CD8-positive, alpha-beta memory T cell (primary cell): ENCODE measurements around the gene RTN4. TPM values are rescaled to one million over a fixed set of nuclear protein-coding genes. Genes with fewer than 3 reads are reported as not detected.
A peak's percentile ranks its signal among the peaks of the same experiment; 100 is the strongest.

Experiments used
- CTCF ChIA-PET: fragments of 350-600 bp; sonication (Branson Sonifier 250); formaldehyde crosslinking; loops from one replicate; lab custom pipeline; 2021; ENCODE audit warnings: antibody characterized with exemption; lab: Charles Lee
- POLR2A ChIA-PET: fragments of 350-600 bp; sonication (Branson Sonifier 250); formaldehyde crosslinking; loops from one replicate; lab custom pipeline; 2021; ENCODE audit warnings: antibody characterized with exemption; lab: Charles Lee
- DNase-seq, 5 donors: peaks; one replicate each; pipeline versions ENCODE4 v3.0.0 to v3.0.0-alpha.2; 2020 to 2022; ENCODE audit warnings: mixed read lengths in 1 of 5
- H3K27ac ChIP-seq: one replicate; pipeline ENCODE4 v1.7.0; 2013; ENCODE audit warnings: low read depth, mild to moderate bottlenecking, low read length, moderate library complexity
- H3K27me3 ChIP-seq: 2 replicates; pipeline ENCODE4 v1.7.0; 2013; ENCODE audit warnings: low read length, mild to moderate bottlenecking; ENCODE audit not compliant: insufficient read depth, poor library complexity, severe bottlenecking
- H3K36me3 ChIP-seq: 2 replicates; pipeline ENCODE4 v1.7.0; 2013; ENCODE audit warnings: mild to moderate bottlenecking, low read length, moderate library complexity; ENCODE audit not compliant: insufficient read depth
- H3K4me1 ChIP-seq: 2 replicates; pipeline ENCODE4 v1.7.0; 2013; ENCODE audit warnings: mild to moderate bottlenecking, low read length, moderate library complexity; ENCODE audit not compliant: insufficient read depth
- H3K4me3 ChIP-seq: 2 replicates; pipeline ENCODE4 v1.7.0; 2013; ENCODE audit warnings: mild to moderate bottlenecking, low read length
- H3K9me3 ChIP-seq: 2 replicates; pipeline ENCODE4 v1.7.0; 2013; ENCODE audit warnings: mild to moderate bottlenecking, low read length
- H3K27ac Mint-ChIP-seq, 8 donors: one replicate each; pipeline ENCODE4 v1.8.0; 2020 to 2021; ENCODE audit warnings: mixed read lengths in 8 of 8, mild to moderate bottlenecking in 6 of 8, inconsistent platforms in 3 of 8, moderate library complexity in 3 of 8
- H3K27me3 Mint-ChIP-seq, 2 donors: one replicate each; pipeline ENCODE4 v1.8.0; 2020 to 2021; ENCODE audit warnings: mixed read lengths in 2 of 2, mild to moderate bottlenecking in 1 of 2, moderate library complexity in 1 of 2
- H3K36me3 Mint-ChIP-seq, 3 donors: one replicate each; pipeline ENCODE4 v1.8.0; 2020 to 2021; ENCODE audit warnings: mixed read lengths in 3 of 3, inconsistent platforms in 1 of 3, mild to moderate bottlenecking in 1 of 3
- H3K4me1 Mint-ChIP-seq, 3 donors: one replicate each; pipeline ENCODE4 v1.8.0; 2020 to 2021; ENCODE audit warnings: mixed read lengths in 3 of 3, inconsistent platforms in 1 of 3, mild to moderate bottlenecking in 1 of 3
- H3K4me3 Mint-ChIP-seq, 7 donors: one replicate each; pipeline ENCODE4 v1.8.0; 2020 to 2021; ENCODE audit warnings: mixed read lengths in 7 of 7, mild to moderate bottlenecking in 6 of 7, moderate library complexity in 4 of 7, inconsistent platforms in 2 of 7
- H3K9me3 Mint-ChIP-seq, 5 donors: one replicate each; pipeline ENCODE4 v1.8.0; 2020 to 2022; ENCODE audit warnings: mixed read lengths in 5 of 5, mild to moderate bottlenecking in 3 of 5, moderate library complexity in 2 of 5, inconsistent platforms in 1 of 5
- polyA plus RNA-seq: library from polyadenylated mRNA; unstranded; fragments of 300-500 nt; fragmentation: Illumina TruSeq; gene quantifications from one replicate; pipeline ENCODE4 v1.2.3, GENCODE V29; 2021
- total RNA-seq, 2 experiments: library from RNA; stranded (reverse); gene quantifications; one replicate each; pipeline ENCODE4 v1.2.3, GENCODE V29; 2021

The RTN4 gene
- total and polyA plus RNA-seq, 3 experiments from 2014 or later: 100 to 110 (median 105) TPM

- no peaks in the 10 kb centered on the region for H3K9me3 ChIP-seq
- no peak overlapping the region for H3K27ac ChIP-seq
- ChIA-PET POLR2A (no interaction called here), CTCF (no interaction called here)
- no peaks in the 10 kb centered on the region for H3K9me3 Mint-ChIP-seq
- peaks cover 17% of the 10 kb centered on the region for H3K4me1 ChIP-seq
- H3K27ac Mint-ChIP-seq: peak overlapping the region in 2 of 8 donors; percentile 22 to 35
- H3K4me1 Mint-ChIP-seq: peaks cover 53 to 74% (median 70%) of the 10 kb centered on the region in 3 donors
- peaks cover 5% of the 10 kb centered on the region for H3K36me3 ChIP-seq
- no peak for DNase-seq
- H3K27me3 Mint-ChIP-seq: no peaks in the 10 kb centered on the region
- H3K27me3 ChIP-seq: no peaks in the 10 kb centered on the region
- no peak overlapping the region for H3K4me3 Mint-ChIP-seq
- no peak overlapping the region for H3K4me3 ChIP-seq
- H3K36me3 Mint-ChIP-seq: peaks cover 0 to 50% (median 17%) of the 10 kb centered on the region in 3 donors
These were observed 68.9 kb downstream of the RTN4 start for GRCh38 chr2:54981385-54981784.

GRCh38 chr2:54979321-54980044 lies 70.8 kb downstream of the RTN4 start:
- no peak overlapping the region for H3K4me3 Mint-ChIP-seq
- H3K36me3 ChIP-seq: no peaks in the 10 kb centered on the region
- no peak for DNase-seq
- peaks cover 6% of the 10 kb centered on the region for H3K4me1 ChIP-seq
- no peaks in the 10 kb centered on the region for H3K27me3 ChIP-seq
- H3K9me3 ChIP-seq: no peaks in the 10 kb centered on the region
- H3K4me3 ChIP-seq: no peak overlapping the region
- no peak overlapping the region for H3K27ac ChIP-seq
- H3K27me3 Mint-ChIP-seq: no peaks in the 10 kb centered on the region
- H3K27ac Mint-ChIP-seq: no peak overlapping the region
- POLR2A ChIA-PET: no interaction called here
- H3K36me3 Mint-ChIP-seq: peaks cover 0 to 45% (median 14%) of the 10 kb centered on the region in 3 donors
- no peaks in the 10 kb centered on the region for H3K9me3 Mint-ChIP-seq
- H3K4me1 Mint-ChIP-seq: peaks cover 59 to 78% (median 73%) of the 10 kb centered on the region in 3 donors
- CTCF ChIA-PET: interaction anchor here (1.5 kb wide), 1 partner anchor 141 kb away, joined by 4 read pairs; no protein-coding TSS in a partner anchor

GRCh38 chr2:54977149-54977548 lies 73.1 kb downstream of the RTN4 start:
- peaks cover 50 to 67% (median 62%) of the 10 kb centered on the region in 3 donors for H3K4me1 Mint-ChIP-seq
- H3K27me3 Mint-ChIP-seq: no peaks in the 10 kb centered on the region
- Histone ChIP-seq H3K27me3 (no peaks in the 10 kb centered on the region), H3K36me3 (no peaks in the 10 kb centered on the region), H3K9me3 (no peaks in the 10 kb centered on the region), H3K4me1 (peaks cover 3% of the 10 kb centered on the region), H3K27ac (no peak overlapping the region), H3K4me3 (no peak overlapping the region)
- ChIA-PET CTCF (no interaction called here), POLR2A (no interaction called here)
- DNase-seq: no peak
- peak overlapping the region in 6 of 8 donors; percentile 9 to 73 (median 30) for H3K27ac Mint-ChIP-seq
- no peak overlapping the region for H3K4me3 Mint-ChIP-seq
- H3K36me3 Mint-ChIP-seq: peaks cover 0 to 49% (median 18%) of the 10 kb centered on the region in 3 donors
- H3K9me3 Mint-ChIP-seq: no peaks in the 10 kb centered on the region

GRCh38 chr2:54975598-54976492 lies 74.4 kb downstream of the RTN4 start:
- H3K4me1 Mint-ChIP-seq: peaks cover 46 to 60% (median 56%) of the 10 kb centered on the region in 3 donors
- peaks cover 0 to 52% (median 18%) of the 10 kb centered on the region in 3 donors for H3K36me3 Mint-ChIP-seq
- Histone ChIP-seq H3K4me3 (no peak overlapping the region), H3K27me3 (no peaks in the 10 kb centered on the region), H3K4me1 (peaks cover 3% of the 10 kb centered on the region), H3K9me3 (no peaks in the 10 kb centered on the region), H3K36me3 (no peaks in the 10 kb centered on the region), H3K27ac (no peak overlapping the region)
- POLR2A ChIA-PET: no interaction called here
- H3K27ac Mint-ChIP-seq: peak overlapping the region in 6 of 8 donors; percentile 27 to 77 (median 59)
- H3K4me3 Mint-ChIP-seq: peak overlapping the region in 1 of 7 donors; percentile 46
- H3K9me3 Mint-ChIP-seq: no peaks in the 10 kb centered on the region
- H3K27me3 Mint-ChIP-seq: no peaks in the 10 kb centered on the region
- no peak for DNase-seq
- CTCF ChIA-PET: interaction anchor here (0.6 to 1.0 kb wide), 2 partner anchors 192 to 333 kb away, joined by 3 read pairs; no protein-coding TSS in a partner anchor

DNA sequence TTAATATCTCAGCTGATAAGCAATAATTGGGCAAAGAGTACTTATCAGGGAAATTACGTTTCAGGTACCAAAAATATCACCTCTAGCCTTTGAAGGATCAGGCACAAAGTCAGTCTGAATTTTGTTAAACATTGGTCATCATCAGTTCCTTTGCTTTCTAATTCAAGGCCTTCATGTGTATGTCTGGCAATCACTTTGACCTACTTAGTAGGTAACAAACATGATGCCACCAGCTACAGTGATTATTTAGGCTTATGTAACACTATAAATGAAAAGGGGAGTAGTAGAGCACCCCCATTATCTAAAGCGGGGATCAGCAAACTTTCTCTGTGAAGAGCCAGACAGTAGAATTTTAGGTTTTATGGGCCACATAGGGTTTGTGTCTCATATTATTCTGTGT lies 75.1 kb downstream of the RTN4 start:
- Mint-ChIP-seq H3K4me3 (no peak overlapping the region), H3K4me1 (peaks cover 39 to 53% (median 49%) of the 10 kb centered on the region in 3 donors), H3K9me3 (no peaks in the 10 kb centered on the region), H3K27me3 (no peaks in the 10 kb centered on the region), H3K36me3 (peaks cover 1 to 53% (median 16%) of the 10 kb centered on the region in 3 donors), H3K27ac (peak overlapping the region in 2 of 8 donors; percentile 27 to 54)
- Histone ChIP-seq H3K4me3 (no peak overlapping the region), H3K36me3 (no peaks in the 10 kb centered on the region), H3K27me3 (no peaks in the 10 kb centered on the region), H3K27ac (no peak overlapping the region), H3K9me3 (no peaks in the 10 kb centered on the region), H3K4me1 (peaks cover 3% of the 10 kb centered on the region)
- ChIA-PET POLR2A (no interaction called here), CTCF (interaction anchor here (0.6 to 1.0 kb wide), 2 partner anchors 192 to 333 kb away, joined by 3 read pairs; no protein-coding TSS in a partner anchor)
- DNase-seq: no peak

DNA sequence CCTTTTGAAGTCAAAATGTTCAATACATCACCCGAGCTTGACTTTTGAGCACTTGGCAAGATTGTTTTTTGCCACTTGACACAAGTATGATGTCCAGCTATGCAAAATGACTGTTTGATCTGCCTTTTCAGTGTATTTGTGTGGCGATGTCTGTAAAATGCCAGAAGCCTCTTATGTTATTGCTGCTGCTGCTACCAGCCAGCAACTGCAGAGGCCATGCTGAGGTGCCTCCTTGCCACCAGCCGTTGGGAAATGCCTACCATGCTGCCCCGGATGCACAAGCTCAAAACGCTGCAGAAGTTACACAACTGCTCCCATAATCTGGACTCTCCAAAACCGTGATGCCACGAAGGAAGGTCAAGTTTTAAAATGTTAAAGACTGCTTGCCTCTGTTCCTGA lies 80.3 kb downstream of the RTN4 start:
- ChIA-PET POLR2A (no interaction called here), CTCF (interaction anchor here (0.7 to 1.4 kb wide), 2 partner anchors 15 to 32 kb away, joined by 3 to 4 read pairs; no protein-coding TSS in a partner anchor)
- H3K4me3 Mint-ChIP-seq: no peak overlapping the region

DNA sequence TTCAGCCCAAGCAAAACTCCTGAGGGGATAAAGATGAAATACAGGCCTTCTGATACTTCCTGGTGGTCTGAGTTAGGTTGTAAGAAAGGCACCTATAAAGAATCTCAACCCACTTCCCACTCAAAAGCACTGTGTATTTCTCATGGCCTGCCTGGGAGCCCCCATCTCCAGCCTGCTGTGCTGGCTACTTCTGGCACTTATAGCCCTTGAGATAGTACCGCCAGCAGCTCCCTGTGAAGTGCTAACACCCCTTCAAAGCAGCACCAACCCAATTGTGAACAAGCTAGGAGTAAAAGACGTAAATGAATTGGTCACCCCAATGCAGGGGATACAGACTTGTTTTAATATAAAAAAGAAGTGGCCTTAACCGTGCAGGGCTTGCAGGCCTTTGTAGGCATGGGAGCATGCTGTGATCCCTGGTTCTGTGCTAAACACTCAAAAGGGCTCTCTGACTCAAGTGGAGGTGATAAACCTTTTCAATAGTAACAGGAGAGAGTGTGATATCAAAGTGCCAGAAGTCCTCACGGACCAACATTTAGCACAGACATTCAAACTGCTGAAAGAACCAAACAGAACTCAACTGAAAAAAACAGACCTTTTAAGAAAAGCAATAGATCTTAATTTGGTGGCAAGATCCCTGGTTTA lies 80.8 kb downstream of the RTN4 start:
- CTCF ChIA-PET: no interaction called here
- H3K36me3 Mint-ChIP-seq: peaks cover 4 to 63% (median 13%) of the 10 kb centered on the region in 3 donors

More for the DNA sequence above, 80.3 kb downstream of the RTN4 start:
- Mint-ChIP-seq H3K27ac (peak overlapping the region in 3 of 8 donors; percentile 10 to 56 (median 36)), H3K27me3 (no peaks in the 10 kb centered on the region), H3K9me3 (no peaks in the 10 kb centered on the region), H3K36me3 (peaks cover 4 to 66% (median 15%) of the 10 kb centered on the region in 3 donors), H3K4me1 (peaks cover 31 to 42% (median 39%) of the 10 kb centered on the region in 3 donors)
- no peaks in the 10 kb centered on the region for H3K36me3 ChIP-seq
- no peak overlapping the region for H3K4me3 ChIP-seq
- H3K4me1 ChIP-seq: peaks cover 19% of the 10 kb centered on the region
- no peak for DNase-seq
- H3K27me3 ChIP-seq: no peaks in the 10 kb centered on the region
- no peak overlapping the region for H3K27ac ChIP-seq
- H3K9me3 ChIP-seq: no peaks in the 10 kb centered on the region

More for the DNA sequence above, 80.8 kb downstream of the RTN4 start:
- H3K4me3 Mint-ChIP-seq: no peak overlapping the region
- no peak overlapping the region for H3K4me3 ChIP-seq
- DNase-seq: no peak
- no peaks in the 10 kb centered on the region for H3K27me3 ChIP-seq
- POLR2A ChIA-PET: no interaction called here
- peak overlapping the region in 2 of 8 donors; percentile 10 to 56 for H3K27ac Mint-ChIP-seq
- H3K27ac ChIP-seq: no peak overlapping the region
- H3K4me1 Mint-ChIP-seq: peaks cover 33 to 43% (median 41%) of the 10 kb centered on the region in 3 donors
- H3K9me3 Mint-ChIP-seq: no peaks in the 10 kb centered on the region
- H3K36me3 ChIP-seq: no peaks in the 10 kb centered on the region
- no peaks in the 10 kb centered on the region for H3K9me3 ChIP-seq
- H3K4me1 ChIP-seq: peaks cover 24% of the 10 kb centered on the region
- H3K27me3 Mint-ChIP-seq: no peaks in the 10 kb centered on the region
